Stimulated activated CD8-positive, alpha-beta memory T cell treated with anti-CD3 and anti-CD28 coated beads, Interleukin-12 subunit alpha, Interleukin-12 subunit beta, amount 100 ng/mL, for 4 hours (primary cell): ENCODE measurements around the gene DNAH3.
"Not testable (repeated sequence)": the region's sequence is repeated elsewhere in the genome, so short reads cannot be mapped to it uniquely, and the experiment has no call there.

Experiments used
- DNase-seq: peaks from one replicate; pipeline ENCODE4 v3.0.0-alpha.2; 2020; ENCODE audit warnings: low read depth

Gene DNAH3, protein sequence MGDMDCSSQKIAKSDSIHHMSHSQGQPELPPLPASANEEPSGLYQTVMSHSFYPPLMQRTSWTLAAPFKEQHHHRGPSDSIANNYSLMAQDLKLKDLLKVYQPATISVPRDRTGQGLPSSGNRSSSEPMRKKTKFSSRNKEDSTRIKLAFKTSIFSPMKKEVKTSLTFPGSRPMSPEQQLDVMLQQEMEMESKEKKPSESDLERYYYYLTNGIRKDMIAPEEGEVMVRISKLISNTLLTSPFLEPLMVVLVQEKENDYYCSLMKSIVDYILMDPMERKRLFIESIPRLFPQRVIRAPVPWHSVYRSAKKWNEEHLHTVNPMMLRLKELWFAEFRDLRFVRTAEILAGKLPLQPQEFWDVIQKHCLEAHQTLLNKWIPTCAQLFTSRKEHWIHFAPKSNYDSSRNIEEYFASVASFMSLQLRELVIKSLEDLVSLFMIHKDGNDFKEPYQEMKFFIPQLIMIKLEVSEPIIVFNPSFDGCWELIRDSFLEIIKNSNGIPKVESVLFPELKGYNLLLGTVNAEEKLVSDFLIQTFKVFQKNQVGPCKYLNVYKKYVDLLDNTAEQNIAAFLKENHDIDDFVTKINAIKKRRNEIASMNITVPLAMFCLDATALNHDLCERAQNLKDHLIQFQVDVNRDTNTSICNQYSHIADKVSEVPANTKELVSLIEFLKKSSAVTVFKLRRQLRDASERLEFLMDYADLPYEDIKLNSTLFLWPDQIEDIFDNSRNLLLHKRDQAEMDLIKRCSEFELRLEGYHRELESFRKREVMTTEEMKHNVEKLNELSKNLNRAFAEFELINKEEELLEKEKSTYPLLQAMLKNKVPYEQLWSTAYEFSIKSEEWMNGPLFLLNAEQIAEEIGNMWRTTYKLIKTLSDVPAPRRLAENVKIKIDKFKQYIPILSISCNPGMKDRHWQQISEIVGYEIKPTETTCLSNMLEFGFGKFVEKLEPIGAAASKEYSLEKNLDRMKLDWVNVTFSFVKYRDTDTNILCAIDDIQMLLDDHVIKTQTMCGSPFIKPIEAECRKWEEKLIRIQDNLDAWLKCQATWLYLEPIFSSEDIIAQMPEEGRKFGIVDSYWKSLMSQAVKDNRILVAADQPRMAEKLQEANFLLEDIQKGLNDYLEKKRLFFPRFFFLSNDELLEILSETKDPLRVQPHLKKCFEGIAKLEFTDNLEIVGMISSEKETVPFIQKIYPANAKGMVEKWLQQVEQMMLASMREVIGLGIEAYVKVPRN (N-terminal part only)

GRCh38 chr16:21150375-21151001, at the start of gene DNAH3:
Gene DNAH3 (minus strand): TSS chr16:21150846. CDS start chr16:21150319, 527 bp downstream.
- DNase-seq: no peak

DNA sequence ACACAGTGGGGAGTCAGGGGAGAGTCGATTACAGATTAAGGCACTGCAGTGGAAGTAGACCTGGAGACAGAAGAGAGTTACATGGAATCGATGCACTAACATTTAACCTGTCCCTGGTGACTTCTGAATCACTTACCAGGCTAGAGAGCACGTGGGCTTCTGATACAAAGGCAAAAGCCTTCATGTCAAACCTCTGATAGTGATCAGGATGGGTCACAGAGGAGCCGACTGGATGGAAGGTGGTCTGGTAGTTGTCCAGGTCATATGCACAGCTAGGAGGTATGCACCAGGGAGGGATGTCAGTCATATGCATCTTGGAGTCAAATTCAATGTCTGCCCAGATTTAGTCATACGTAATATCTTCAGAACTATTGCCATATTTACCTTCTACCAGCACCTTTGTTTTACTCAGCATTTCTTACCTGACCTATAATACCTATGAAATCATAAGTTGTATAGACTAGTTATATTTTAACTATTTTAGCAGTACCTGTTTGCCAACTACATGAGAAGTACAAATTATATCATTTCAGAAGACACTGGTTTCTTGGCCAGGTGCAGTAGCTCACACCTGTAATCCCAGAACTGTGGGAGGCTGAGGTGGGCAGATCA, 49.1 kb upstream of the DNAH3 start:
- DNase-seq: no peak

GRCh38 chr16:21197621-21198020, 47.0 kb upstream of the DNAH3 start:
- DNase-seq: no peak

DNA sequence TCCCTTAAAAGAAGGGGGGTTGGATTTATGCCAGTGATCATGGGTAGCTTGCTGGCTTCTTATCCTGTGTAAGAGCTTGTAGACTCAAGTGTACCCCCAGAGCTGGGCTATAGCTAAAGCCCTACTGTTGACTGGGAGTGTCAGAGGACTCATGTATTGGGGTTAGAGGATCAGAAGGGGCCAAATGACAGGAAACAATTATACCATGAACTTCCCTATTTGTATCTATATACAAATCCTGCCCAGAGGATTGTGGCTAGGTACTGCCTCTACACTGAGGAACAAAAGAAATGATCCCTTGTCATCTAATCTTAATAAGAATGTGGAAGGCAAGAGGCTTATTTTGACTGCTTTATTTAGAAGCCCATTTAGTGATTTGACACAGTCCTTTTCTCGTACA, 46.5 kb upstream of the DNAH3 start:
- DNase-seq: no peak

GRCh38 chr16:21195330-21195729, 44.7 kb upstream of the DNAH3 start:
- DNase-seq: not testable (repeated sequence)

GRCh38 chr16:21194771-21195301, 44.2 kb upstream of the DNAH3 start:
- no peak for DNase-seq

GRCh38 chr16:21192991-21193390, 42.3 kb upstream of the DNAH3 start:
- DNase-seq: no peak

- DNase-seq: no peak
Measured at GRCh38 chr16:21190599-21190998, 40.0 kb upstream of the DNAH3 start.

DNA sequence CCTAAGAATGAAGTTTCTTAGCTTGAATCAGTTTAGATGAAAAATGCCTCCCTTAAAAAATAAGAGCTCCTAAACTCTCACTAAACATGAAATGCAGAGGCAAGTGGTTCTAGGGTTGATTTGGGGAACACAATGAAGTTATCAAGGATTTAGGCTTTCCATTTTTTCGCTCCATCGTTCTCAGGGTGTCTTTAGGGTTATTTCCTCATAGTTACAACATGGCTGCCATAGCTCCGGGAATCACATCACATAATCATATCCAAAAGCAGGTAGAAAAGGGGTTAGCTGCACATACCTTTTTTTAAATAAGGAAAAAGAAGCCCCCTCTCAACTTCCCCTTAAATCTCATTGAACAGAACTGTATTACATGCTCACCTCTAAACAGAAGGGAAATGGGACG, 39.4 kb upstream of the DNAH3 start:
- DNase-seq: no peak

- DNase-seq: no peak
Measured at GRCh38 chr16:21189311-21189710, 38.7 kb upstream of the DNAH3 start.

DNA sequence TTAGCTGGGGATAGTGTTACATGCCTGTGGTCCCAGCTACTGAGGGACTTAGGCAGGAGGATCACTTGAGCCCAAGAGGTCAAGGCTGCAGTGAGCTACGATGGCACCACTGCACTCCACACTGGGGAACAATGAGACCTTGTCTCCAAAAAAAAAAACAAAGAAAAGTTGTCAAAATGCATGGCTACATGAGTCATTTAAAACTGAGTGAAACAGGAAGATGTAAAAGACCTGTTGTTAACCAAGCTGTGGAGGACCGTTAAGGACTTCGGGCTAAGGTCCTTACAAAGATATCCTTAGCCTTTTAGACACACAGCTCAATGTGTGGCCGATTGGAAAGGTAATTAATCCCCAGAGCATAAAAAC, 35.7 kb upstream of the DNAH3 start:
- DNase-seq: no peak

DNA sequence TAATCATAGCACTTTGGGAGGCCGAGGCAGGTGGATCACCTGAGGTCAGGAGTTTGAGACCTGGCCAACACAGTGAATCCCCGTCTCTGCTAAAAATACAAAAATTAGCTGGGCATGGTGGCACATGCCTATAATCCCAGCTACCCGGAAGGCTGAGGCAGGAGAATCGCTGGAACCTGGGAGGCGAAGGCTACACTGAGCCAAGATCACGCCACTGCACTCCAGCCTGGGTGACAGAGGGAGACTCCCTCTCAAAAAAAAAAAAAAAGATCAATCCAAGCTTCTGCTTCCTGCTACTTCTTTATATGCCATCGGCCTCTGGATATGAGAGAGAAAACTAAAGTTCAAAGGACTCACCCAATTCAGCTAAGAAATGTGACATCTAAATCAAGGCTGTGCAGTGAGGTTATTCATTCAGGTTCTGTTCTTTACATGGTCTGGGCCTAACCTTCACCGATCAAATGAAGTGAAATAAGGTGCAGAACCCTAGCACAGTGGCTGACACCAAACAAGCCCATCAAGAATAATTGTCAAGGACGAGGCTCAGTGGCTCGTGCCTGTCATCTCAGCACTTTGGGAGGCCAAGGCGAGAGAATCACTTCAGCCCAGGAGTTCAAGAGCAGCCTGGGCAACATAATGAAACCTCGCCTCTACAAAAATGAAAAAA, 35.1 kb upstream of the DNAH3 start:
- DNase-seq: no peak

GRCh38 chr16:21184834-21185233, 34.2 kb upstream of the DNAH3 start:
- no peak for DNase-seq

GRCh38 chr16:21183995-21184394, 33.3 kb upstream of the DNAH3 start:
- no peak for DNase-seq

DNA sequence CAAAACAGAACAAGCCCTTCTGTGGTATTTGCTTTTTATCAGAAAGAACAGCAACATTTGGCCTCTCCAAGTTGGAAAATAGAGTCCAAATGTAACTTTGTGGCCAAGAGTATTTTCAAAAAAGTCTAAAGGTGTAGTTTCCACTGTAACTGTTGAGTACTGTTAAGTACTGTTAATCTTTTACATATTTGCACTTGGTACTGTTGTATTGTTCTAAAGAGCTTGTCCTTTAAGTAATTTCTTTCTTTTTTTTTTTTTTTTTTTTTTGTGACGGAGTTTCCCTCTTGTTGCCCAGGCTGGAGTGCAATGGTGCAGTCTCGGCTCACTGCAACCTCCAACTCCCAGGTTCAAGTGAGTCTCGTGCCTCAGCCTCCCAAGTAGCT, 29.3 kb upstream of the DNAH3 start:
- DNase-seq: no peak

GRCh38 chr16:21179126-21179982, 28.7 kb upstream of the DNAH3 start:
- DNase-seq: no peak

DNA sequence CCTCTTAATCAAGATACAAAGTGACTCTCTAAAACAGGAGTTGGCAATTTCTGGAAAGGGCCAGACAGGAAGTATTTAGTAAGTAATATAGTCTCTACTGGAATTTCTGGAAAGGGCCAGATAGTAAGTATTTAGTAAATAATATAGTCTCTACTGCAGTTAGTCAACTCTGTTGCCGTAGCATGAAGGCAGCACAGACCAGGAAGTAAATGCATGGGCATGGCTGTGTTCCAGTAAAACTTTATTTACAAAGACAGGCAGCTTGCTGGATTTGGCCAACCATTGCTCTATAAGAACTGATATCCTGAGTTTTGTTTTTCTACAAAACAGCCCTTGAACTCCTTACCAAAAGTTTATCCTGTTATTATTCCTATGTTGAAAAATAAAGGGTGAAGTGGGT, 24.8 kb upstream of the DNAH3 start:
- no peak for DNase-seq

GRCh38 chr16:21172650-21173049, 22.0 kb upstream of the DNAH3 start:
- no peak for DNase-seq

DNA sequence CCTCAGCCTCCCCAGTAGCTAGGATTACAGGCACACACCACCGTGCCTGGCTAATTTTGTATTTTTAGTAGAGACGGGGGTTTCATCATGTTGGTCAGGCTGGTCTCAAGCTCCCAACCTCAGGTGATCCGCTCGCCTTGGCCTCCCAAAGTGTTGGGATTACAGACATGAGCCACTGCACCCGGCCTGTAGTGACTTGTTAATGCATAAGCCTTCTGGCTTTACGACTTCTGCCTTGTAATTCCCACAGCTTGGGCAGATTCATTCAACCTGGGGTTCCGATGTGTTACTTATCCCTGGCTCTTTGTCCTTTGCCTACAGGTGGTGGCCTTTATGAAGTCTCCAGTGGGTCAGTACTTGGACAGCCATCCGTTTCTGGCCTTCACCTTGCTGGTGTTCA, 19.5 kb upstream of the DNAH3 start:
- DNase-seq: not testable (repeated sequence)
